Endothelial cell of umbilical vein (primary cell): Measurements from ENCODE around the gene DNAJB13. TPM values are rescaled to one million over a fixed set of nuclear protein-coding genes. Genes with fewer than 3 reads are reported as not detected.

Experiments
- BruUV-seq: library from RNA; stranded (reverse); fragments of 400-500 nt; replicated peaks from 2 replicates; lab custom pipeline; 2021; lab: Mats Ljungman, UMichigan
- CTCF ChIA-PET: fragments of 300-600, 350-600 bp; sonication (Branson Sonifier 250); formaldehyde crosslinking; loops from one replicate; lab custom pipeline; 2021; ENCODE audit warnings: antibody characterized with exemption, inconsistent platforms; lab: Charles Lee
- POLR2A ChIA-PET: fragments of 300-600, 350-600 bp; sonication (Branson Sonifier 250); formaldehyde crosslinking; loops from one replicate; lab custom pipeline; 2021; ENCODE audit warnings: antibody characterized with exemption, inconsistent platforms; lab: Charles Lee
- DNase-seq: peaks from one replicate; pipeline ENCODE4 v3.0.0-alpha.2; 2011; ENCODE audit warnings: low read depth, low spot score
- FAIRE-seq: peaks from 2 replicates; lab custom pipeline; 2011; peaks lifted over from hg19 to GRCh38; lab: Jason Lieb, UNC
- H2AFZ ChIP-seq: 2 replicates; pipeline ENCODE4 v1.6.0; 2012; ENCODE audit warnings: low read depth, low read length, control low read depth, inconsistent platforms
- H3K27ac ChIP-seq: 2 replicates; pipeline ENCODE4 v1.5.1; 2011; ENCODE audit warnings: low read depth, mild to moderate bottlenecking, control low read depth, low read length, moderate library complexity; ENCODE audit not compliant: insufficient read depth
- H3K27me3 ChIP-seq, 2 experiments: 2 replicates each; pipeline versions ENCODE4 v1.6.0 to v1.6.1; 2011; ENCODE audit warnings: low read length in 2 of 2, mixed read lengths in 1 of 2; ENCODE audit not compliant: control insufficient read depth in 2 of 2, insufficient read depth in 2 of 2
- H3K36me3 ChIP-seq, 2 experiments: 2 replicates in 1 of 2; 3 replicates in 1 of 2; pipeline ENCODE4 v1.5.1; 2011; ENCODE audit warnings: low read length in 2 of 2, mild to moderate bottlenecking in 1 of 2, moderate library complexity in 1 of 2; ENCODE audit not compliant: control insufficient read depth in 2 of 2, insufficient read depth in 2 of 2; ENCODE audit errors: extremely low read depth in 1 of 2
- H3K4me1 ChIP-seq: 3 replicates; pipeline ENCODE4 v1.5.1; 2011; ENCODE audit warnings: mild to moderate bottlenecking, low read length; ENCODE audit not compliant: control insufficient read depth, insufficient read depth; ENCODE audit errors: extremely low read depth
- H3K4me2 ChIP-seq: 2 replicates; pipeline ENCODE4 v1.6.1; 2011; ENCODE audit warnings: low read length, control low read depth, mixed read lengths; ENCODE audit not compliant: insufficient read depth
- H3K4me3 ChIP-seq, 3 experiments: fragments of 200-600 bp in 1 of 3; sonication (generic), shearing (Covaris generic) in 1 of 3; replicated peaks in 1 of 3; 2 replicates each; pipeline ENCODE4 v1.5.1; 2011 to 2016; ENCODE audit warnings: control low read depth in 3 of 3, low read length in 3 of 3, mild to moderate bottlenecking in 2 of 3, inconsistent platforms in 1 of 3, low read depth in 1 of 3, moderate library complexity in 1 of 3; ENCODE audit not compliant: insufficient read depth in 1 of 3
- H3K79me2 ChIP-seq: 2 replicates; pipeline ENCODE4 v1.6.0; 2012; ENCODE audit warnings: low read length, inconsistent platforms; ENCODE audit not compliant: control insufficient read depth, insufficient read depth
- H3K9ac ChIP-seq: replicated peaks from 2 replicates; pipeline ENCODE3; 2011; ENCODE audit warnings: low read length, control low read depth; ENCODE audit not compliant: insufficient read depth; ENCODE audit errors: extremely low read depth
- H3K9me1 ChIP-seq: replicated peaks from 3 replicates; pipeline ENCODE4 v1.6.0; 2011; ENCODE audit warnings: mild to moderate bottlenecking, low read length; ENCODE audit not compliant: control insufficient read depth, insufficient read depth; ENCODE audit errors: extremely low read depth
- H3K9me3 ChIP-seq: replicated peaks from 2 replicates; pipeline ENCODE4 v1.5.1; 2012; ENCODE audit warnings: low read length, inconsistent platforms; ENCODE audit not compliant: control insufficient read depth, insufficient read depth
- H4K20me1 ChIP-seq: replicated peaks from 2 replicates; pipeline ENCODE3; 2011; ENCODE audit warnings: mild to moderate bottlenecking, low read length; ENCODE audit not compliant: control insufficient read depth, insufficient read depth; ENCODE audit errors: extremely low read depth
- CTCF ChIP-seq, 2 donors: IDR thresholded peaks; 1 replicate in 1 of 2; 2 replicates in 1 of 2; pipeline ENCODE4 v1.5.1; 2011; ENCODE audit warnings: low read length in 2 of 2, mild to moderate bottlenecking in 2 of 2, moderate library complexity in 2 of 2, control low read depth in 1 of 2, inconsistent platforms in 1 of 2, low read depth in 1 of 2; ENCODE audit not compliant: insufficient read depth in 1 of 2; ENCODE audit errors: extremely low read depth in 1 of 2
- EZH2 ChIP-seq: IDR thresholded peaks from 2 replicates; pipeline ENCODE4 v1.6.1; 2012; ENCODE audit warnings: borderline replicate concordance, low read depth, mild to moderate bottlenecking, moderate library complexity, low read length, inconsistent platforms; ENCODE audit not compliant: severe bottlenecking
- FOS ChIP-seq: IDR thresholded peaks from 2 replicates; pipeline ENCODE4 v1.6.1; 2011; ENCODE audit warnings: mild to moderate bottlenecking, low read length, moderate library complexity, borderline replicate concordance; ENCODE audit not compliant: insufficient read depth
- GATA2 ChIP-seq: IDR thresholded peaks from 2 replicates; pipeline ENCODE4 v1.7.0; 2011; ENCODE audit warnings: low read depth, mild to moderate bottlenecking, moderate library complexity, mixed read lengths, low read length; ENCODE audit not compliant: insufficient read length, insufficient read depth
- JUN ChIP-seq: IDR thresholded peaks from 2 replicates; pipeline ENCODE4 v1.6.1; 2011; ENCODE audit warnings: borderline replicate concordance, low read depth; ENCODE audit not compliant: insufficient read length, insufficient read depth
- MAX ChIP-seq: IDR thresholded peaks from 2 replicates; pipeline ENCODE4 v1.6.1; 2011; ENCODE audit not compliant: insufficient read depth, insufficient read length
- MYC ChIP-seq: IDR thresholded peaks from one replicate; pipeline ENCODE4 v1.6.1; 2011; ENCODE audit warnings: mild to moderate bottlenecking, low read depth, low read length
- POLR2A ChIP-seq: IDR thresholded peaks from 2 replicates; pipeline ENCODE4 v1.6.1; 2012; ENCODE audit warnings: low read depth, mild to moderate bottlenecking, control low read depth, low read length
- POLR2AphosphoS5 ChIP-seq: IDR thresholded peaks from 2 replicates; pipeline ENCODE4 v1.6.1; 2012; ENCODE audit warnings: low read depth, mild to moderate bottlenecking, control low read depth, low read length, moderate library complexity; ENCODE audit not compliant: insufficient read depth
- dilution Hi-C: fragments of 300-500 bp; cut with MboI; formaldehyde crosslinking; loops from one replicate; pipeline ENCODE4 v1.15.0; 2019; ENCODE audit warnings: low sequenced_read_pairs; ENCODE audit not compliant: extremely low pct_ligation_motif_present
- intact Hi-C: fragments of 100-400 bp; cut with micrococcal nuclease; formaldehyde crosslinking; loops from one replicate; pipeline ENCODE4 v1.10.0; 2022
- polyA plus RNA-seq, 4 experiments: library from polyadenylated mRNA; depleted of rRNA in 3 of 4; stranded (reverse) in 3 of 4; unstranded in 1 of 4; fragments of >200 nt; gene quantifications; 2 replicates each; pipeline versions ENCODE4 v1.2.1 to v1.2.3, GENCODE V29; 2011 to 2012; ENCODE audit warnings: missing spikeins in 1 of 4
- total RNA-seq: library from RNA; stranded (reverse); gene quantifications from 2 replicates; pipeline ENCODE4 v1.2.3, GENCODE V29; 2021

The DNAJB13 gene
- total and polyA plus RNA-seq, 2 donors (not counting 3 experiments of a cell fraction or from before 2014, with no cell fraction given), result 0.07 to 0.46 TPM

GRCh38 chr11:74009675-74010305 is 59.0 kb downstream of the DNAJB13 start:
- Histone ChIP-seq H3K9me3 (no peaks in the 10 kb centered on the region), H3K9me1 (no peaks in the 10 kb centered on the region), H3K4me3 (no peak overlapping the region), H2AFZ (no peak overlapping the region), H3K36me3 (peaks cover 0 to 7% of the 10 kb centered on the region in 2 experiments), H3K4me2 (no peak overlapping the region), H3K27me3 (no peaks in the 10 kb centered on the region), H3K4me1 (no peaks in the 10 kb centered on the region), H4K20me1 (no peaks in the 10 kb centered on the region), H3K27ac (no peak overlapping the region), H3K79me2 (no peaks in the 10 kb centered on the region), H3K9ac (no peak overlapping the region)
- CTCF ChIA-PET, result no interaction called here
- no TSS peak for BruUV-seq
- dilution Hi-C loops, result no loop called here
- DNase-seq (no peak), FAIRE-seq (no peak)
- POLR2A ChIA-PET, result interaction anchor here (0.5 kb wide), 1 partner anchor 1153 kb away, joined by 3 read pairs; no protein-coding TSS in a partner anchor
- TF ChIP-seq EZH2 (no peak), POLR2A (no peak), CTCF (IDR thresholded peaks at IDR 0.05; ENCODE audit: extremely low read depth in 1 of 2, insufficient read depth in 1 of 2, low read depth in 1 of 2, low read length in 2 of 2) (no peak), MAX (no peak), POLR2AphosphoS5 (no peak), FOS (no peak), GATA2 (no peak), MYC (no peak), JUN (no peak)
- intact Hi-C loops, result no loop called here
